GM12872 (cell line): ENCODE results near the gene TBC1D12.

Source experiments
- CTCF ChIP-seq: IDR thresholded peaks from 3 replicates; pipeline ENCODE4 v1.5.1; 2011; ENCODE audit warnings: low read depth, mild to moderate bottlenecking, low read length, moderate library complexity; ENCODE audit not compliant: insufficient read depth

Gene TBC1D12

GRCh38 chr10:94489976-94490788 lies 87.8 kb downstream of the TBC1D12 start:
- no peak for TF ChIP-seq CTCF

GRCh38 chr10:94490789-94491039 lies 88.4 kb downstream of the TBC1D12 start:
- TF ChIP-seq CTCF: no peak

- no peak for TF ChIP-seq CTCF
Observed at GRCh38 chr10:94493463-94493862, 91.1 kb downstream of the TBC1D12 start.

- TF ChIP-seq CTCF: no peak
Observed at GRCh38 chr10:94496010-94496409, 93.7 kb downstream of the TBC1D12 start.

GRCh38 chr10:94496646-94497045 lies 94.3 kb downstream of the TBC1D12 start:
- no peak for TF ChIP-seq CTCF

GRCh38 chr10:94500063-94500462 lies 97.7 kb downstream of the TBC1D12 start:
- TF ChIP-seq CTCF: 0 out of 3 replicates have a peak, but pooled peaks have one; percentile 9

- TF ChIP-seq CTCF: no peak
Observed at GRCh38 chr10:94521276-94522250, 119.2 kb downstream of the TBC1D12 start.
